OCI-LY7 (cell line): ENCODE data around the gene ELOVL1.

Experiments
- CTCF ChIP-seq: fragments of 200-600 bp; sonication (generic); conservative IDR thresholded peaks from 2 replicates; pipeline ENCODE4 v1.5.1; 2014; ENCODE audit warnings: mild to moderate bottlenecking, antibody characterized with exemption, low read length, moderate library complexity, mixed read lengths
- EZH2phosphoT487 ChIP-seq: fragments of 200-600 bp; sonication (generic); IDR thresholded peaks from 2 replicates; pipeline ENCODE4 v1.6.1; 2018; ENCODE audit warnings: low read depth, borderline replicate concordance, mild to moderate bottlenecking, mixed run types, antibody characterized with exemption, low read length, moderate library complexity, mixed read lengths

- TF ChIP-seq CTCF (no peak), EZH2phosphoT487 (no peak)
Measured at GRCh38 chr1:43366601-43367025, 1.2 kb downstream of the ELOVL1 start.
